Neural progenitor cell (in vitro differentiated cells): Measurements from ENCODE around the gene SRSF9. TPM values are rescaled to one million over a fixed set of nuclear protein-coding genes. Genes with fewer than 3 reads are reported as not detected.

Experiments used
- DNase-seq: peaks from one replicate; pipeline ENCODE4 v3.0.0-alpha.2; 2016; ENCODE audit warnings: low spot score
- H2AFZ ChIP-seq: fragments of 200-600 bp; sonication (generic); replicated peaks from 2 replicates; pipeline ENCODE4 v1.6.1; 2016; ENCODE audit warnings: antibody characterized with exemption
- H3F3A ChIP-seq: fragments of 200-600 bp; sonication (generic); 2 replicates; pipeline ENCODE4 v1.6.1; 2016; ENCODE audit warnings: antibody characterized with exemption, low read depth
- H3K27ac ChIP-seq: fragments of 200-600 bp; sonication (generic); 2 replicates; pipeline ENCODE4 v1.5.1; 2016; ENCODE audit warnings: mild to moderate bottlenecking
- H3K27me3 ChIP-seq: fragments of 200-600 bp; sonication (generic); 2 replicates; pipeline ENCODE4 v1.6.1; 2016; ENCODE audit warnings: mild to moderate bottlenecking, moderate library complexity
- H3K36me3 ChIP-seq: fragments of 200-600 bp; sonication (generic); 2 replicates; pipeline ENCODE4 v1.5.1; 2016
- H3K4me1 ChIP-seq: fragments of 200-600 bp; sonication (generic); 2 replicates; pipeline ENCODE4 v1.6.1; 2016; ENCODE audit warnings: mixed run types
- H3K4me2 ChIP-seq: fragments of 200-600 bp; sonication (generic); 2 replicates; pipeline ENCODE4 v1.6.1; 2016
- H3K4me3 ChIP-seq: fragments of 200-600 bp; sonication (generic); 2 replicates; pipeline ENCODE4 v1.5.1; 2016
- H3K79me2 ChIP-seq: fragments of 200-600 bp; sonication (generic); 2 replicates; pipeline ENCODE4 v1.6.1; 2016; ENCODE audit warnings: low read depth
- H3K9ac ChIP-seq: fragments of 200-600 bp; sonication (generic); 2 replicates; pipeline ENCODE4 v1.6.1; 2016
- H3K9me3 ChIP-seq: fragments of 200-600 bp; sonication (generic); 2 replicates; pipeline ENCODE4 v1.5.1; 2016; ENCODE audit warnings: low read depth
- H4K20me1 ChIP-seq: fragments of 200-600 bp; sonication (generic); 2 replicates; pipeline ENCODE4 v1.6.1; 2016; ENCODE audit warnings: low read depth
- H3K27ac Mint-ChIP-seq: 3 replicates; pipeline ENCODE4 v1.8.0; 2021; ENCODE audit warnings: mixed read lengths
- H3K27me3 Mint-ChIP-seq: 2 replicates; pipeline ENCODE4 v1.8.0; 2022; ENCODE audit warnings: low read depth, mild to moderate bottlenecking, inconsistent platforms, moderate library complexity, mixed read lengths; ENCODE audit not compliant: insufficient read depth
- H3K36me3 Mint-ChIP-seq: 3 replicates; pipeline ENCODE4 v1.8.0; 2021; ENCODE audit warnings: mixed read lengths
- H3K4me1 Mint-ChIP-seq: 3 replicates; pipeline ENCODE4 v1.8.0; 2021; ENCODE audit warnings: mixed read lengths
- H3K4me3 Mint-ChIP-seq: 3 replicates; pipeline ENCODE4 v1.8.0; 2021; ENCODE audit warnings: mild to moderate bottlenecking, moderate library complexity, mixed read lengths
- H3K9me3 Mint-ChIP-seq: 3 replicates; pipeline ENCODE4 v1.8.0; 2020; ENCODE audit warnings: mixed read lengths
- CTCF ChIP-seq: fragments of 200-600 bp; sonication (generic); IDR thresholded peaks from 2 replicates; pipeline ENCODE4 v1.5.1; 2017; ENCODE audit warnings: antibody characterized with exemption, mild to moderate bottlenecking
- EZH2 ChIP-seq: fragments of 200-600 bp; sonication (generic); IDR thresholded peaks from 2 replicates; pipeline ENCODE4 v1.6.1; 2017; ENCODE audit warnings: antibody characterized with exemption, mild to moderate bottlenecking, moderate library complexity
- EZH2phosphoT487 ChIP-seq: fragments of 200-600 bp; sonication (generic); IDR thresholded peaks from 2 replicates; pipeline ENCODE4 v1.6.1; 2017; ENCODE audit warnings: antibody characterized with exemption
- total RNA-seq: library from RNA; depleted of rRNA; stranded (reverse); fragments of >200 nt; gene quantifications from 2 replicates; pipeline ENCODE4 v1.2.3, GENCODE V29; 2015; ENCODE audit warnings: low replicate concordance

Gene SRSF9
- total RNA-seq, 1 donor from 2014 or later: 273 TPM

GRCh38 chr12:120473807-120474615 is 4.5 kb upstream of the SRSF9 start:
- Histone ChIP-seq H3K4me2 (no peak overlapping the region), H3K4me3 (no peak overlapping the region), H4K20me1 (peaks cover under 1% of the 10 kb centered on the region), H3K4me1 (peaks cover 4% of the 10 kb centered on the region), H3K79me2 (peaks cover 25% of the 10 kb centered on the region), H2AFZ (no peak overlapping the region), H3K9ac (no peak overlapping the region), H3K27ac (no peak overlapping the region), H3K27me3 (no peaks in the 10 kb centered on the region), H3K36me3 (no peaks in the 10 kb centered on the region), H3K9me3 (no peaks in the 10 kb centered on the region), H3F3A (peaks cover 14% of the 10 kb centered on the region)
- Mint-ChIP-seq H3K36me3 (peaks cover 2% of the 10 kb centered on the region), H3K27ac (peak overlapping the region; percentile 7), H3K9me3 (no peaks in the 10 kb centered on the region), H3K4me3 (peak overlapping the region; percentile 75), H3K4me1 (peaks cover 33% of the 10 kb centered on the region), H3K27me3 (peaks cover 3% of the 10 kb centered on the region)
- TF ChIP-seq EZH2: no peak
- TF ChIP-seq EZH2phosphoT487: no peak
- no peak for TF ChIP-seq CTCF
- no peak for DNase-seq

- Mint-ChIP-seq H3K4me1 (peaks cover 40% of the 10 kb centered on the region), H3K4me3 (no peak overlapping the region), H3K27me3 (peaks cover 3% of the 10 kb centered on the region), H3K27ac (no peak overlapping the region), H3K36me3 (peaks cover 3% of the 10 kb centered on the region), H3K9me3 (no peaks in the 10 kb centered on the region)
- H3K4me2 ChIP-seq: no peak overlapping the region
- H3K4me1 ChIP-seq: peaks cover 4% of the 10 kb centered on the region
- H3F3A ChIP-seq: peaks cover 17% of the 10 kb centered on the region
- peaks cover 15% of the 10 kb centered on the region for H4K20me1 ChIP-seq
- H3K79me2 ChIP-seq: peaks cover 40% of the 10 kb centered on the region
- TF ChIP-seq EZH2 (no peak), CTCF (no peak), EZH2phosphoT487 (no peak)
- H3K36me3 ChIP-seq: no peaks in the 10 kb centered on the region
- H3K9me3 ChIP-seq: no peaks in the 10 kb centered on the region
- no peak overlapping the region for H3K9ac ChIP-seq
- H3K4me3 ChIP-seq: no peak overlapping the region
- H3K27me3 ChIP-seq: no peaks in the 10 kb centered on the region
- H3K27ac ChIP-seq: no peak overlapping the region
- no peak overlapping the region for H2AFZ ChIP-seq
- no peak for DNase-seq
Measured at GRCh38 chr12:120472521-120472920, 3.0 kb upstream of the SRSF9 start.

- Histone ChIP-seq H3K36me3 (no peaks in the 10 kb centered on the region), H3K9me3 (no peaks in the 10 kb centered on the region), H3K4me3 (peak overlapping the region; percentile 98), H3K4me1 (peaks cover 4% of the 10 kb centered on the region), H2AFZ (peak overlapping the region; percentile 88), H3F3A (peaks cover 20% of the 10 kb centered on the region), H3K27me3 (no peaks in the 10 kb centered on the region), H3K9ac (peak overlapping the region; percentile 24), H3K4me2 (peak overlapping the region; percentile 89), H4K20me1 (peaks cover 38% of the 10 kb centered on the region), H3K27ac (no peak overlapping the region), H3K79me2 (peaks cover 63% of the 10 kb centered on the region)
- peak; percentile 59 for DNase-seq
- Mint-ChIP-seq H3K36me3 (peaks cover 11% of the 10 kb centered on the region), H3K9me3 (no peaks in the 10 kb centered on the region), H3K4me1 (peaks cover 49% of the 10 kb centered on the region), H3K27ac (peak overlapping the region; percentile 68), H3K4me3 (peak overlapping the region; percentile 91), H3K27me3 (peaks cover 3% of the 10 kb centered on the region)
- no peak for TF ChIP-seq CTCF
- TF ChIP-seq EZH2phosphoT487: no peak
- no peak for TF ChIP-seq EZH2
Measured at GRCh38 chr12:120470150-120470784, 719 bp upstream of the SRSF9 start.
